Spleen (tissue), 7 donors: ENCODE measurements around the gene S100A13.

Experiments
- POLR2A ChIP-seq, 3 donors: fragments of 450-650 bp; IDR thresholded peaks; one replicate each; pipeline ENCODE4 v1.5.1; 2017; ENCODE audit warnings: antibody characterized with exemption in 3 of 3, mild to moderate bottlenecking in 1 of 3
- POLR2AphosphoS5 ChIP-seq, 3 donors: sonication (generic); formaldehyde crosslinking; IDR thresholded peaks; one replicate each; pipeline ENCODE4 v1.5.1; 2017; ENCODE audit warnings: antibody characterized with exemption in 3 of 3
- TF ChIP-seq, protein P1 (sequence below), 11 experiments: fragments of 200-600 bp in 7 of 11; fragments of 450-650 bp in 4 of 11; sonication (generic) in 4 of 11; IDR thresholded peaks in 8 of 11; conservative IDR thresholded peaks in 3 of 11; 1 replicate in 7 of 11; 2 replicates in 4 of 11; pipeline versions ENCODE4 v1.4.0 to v1.8.0; 2016 to 2021; ENCODE audit warnings: antibody characterized with exemption in 11 of 11, inconsistent platforms in 4 of 11, mild to moderate bottlenecking in 1 of 11
- donor health status: DM: no; HTN: no; CAD: no; lungs with moderate emphysema.
- donor health status: DM: no; HTN: no; CAD: no.
- donor health status: DM: no; HTN: no; CAD: no.

DNA sequence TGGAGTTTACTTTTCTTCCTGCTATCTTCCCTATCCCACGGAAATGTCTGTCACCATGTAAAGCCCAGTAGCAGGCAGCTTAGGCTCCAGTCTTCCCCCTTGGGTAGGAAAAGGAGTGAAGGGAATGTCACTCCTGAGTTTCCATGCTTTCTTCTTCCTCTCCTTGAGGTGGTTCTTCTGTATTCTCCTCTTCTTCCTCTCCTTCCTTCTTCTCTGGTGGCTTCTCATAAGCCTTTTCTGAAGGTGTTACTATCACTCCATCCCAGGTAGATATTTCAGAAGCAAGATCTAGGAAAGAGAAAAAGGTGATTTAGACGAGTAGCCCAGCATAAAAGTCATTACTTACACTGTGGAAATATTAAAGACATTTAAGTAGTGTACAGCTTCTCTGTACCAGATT, 35.0 kb upstream of the S100A13 start:
- TF ChIP-seq POLR2A (IDR thresholded peaks at IDR 0.05) (no peak), POLR2AphosphoS5 (IDR thresholded peaks at IDR 0.05) (no peak)
- TF ChIP-seq, protein P1, sequence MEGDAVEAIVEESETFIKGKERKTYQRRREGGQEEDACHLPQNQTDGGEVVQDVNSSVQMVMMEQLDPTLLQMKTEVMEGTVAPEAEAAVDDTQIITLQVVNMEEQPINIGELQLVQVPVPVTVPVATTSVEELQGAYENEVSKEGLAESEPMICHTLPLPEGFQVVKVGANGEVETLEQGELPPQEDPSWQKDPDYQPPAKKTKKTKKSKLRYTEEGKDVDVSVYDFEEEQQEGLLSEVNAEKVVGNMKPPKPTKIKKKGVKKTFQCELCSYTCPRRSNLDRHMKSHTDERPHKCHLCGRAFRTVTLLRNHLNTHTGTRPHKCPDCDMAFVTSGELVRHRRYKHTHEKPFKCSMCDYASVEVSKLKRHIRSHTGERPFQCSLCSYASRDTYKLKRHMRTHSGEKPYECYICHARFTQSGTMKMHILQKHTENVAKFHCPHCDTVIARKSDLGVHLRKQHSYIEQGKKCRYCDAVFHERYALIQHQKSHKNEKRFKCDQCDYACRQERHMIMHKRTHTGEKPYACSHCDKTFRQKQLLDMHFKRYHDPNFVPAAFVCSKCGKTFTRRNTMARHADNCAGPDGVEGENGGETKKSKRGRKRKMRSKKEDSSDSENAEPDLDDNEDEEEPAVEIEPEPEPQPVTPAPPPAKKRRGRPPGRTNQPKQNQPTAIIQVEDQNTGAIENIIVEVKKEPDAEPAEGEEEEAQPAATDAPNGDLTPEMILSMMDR (IDR thresholded peaks at IDR 0.05 in 8 of 11, conservative IDR thresholded peaks at IDR 0.05 in 3 of 11) = no peak
